GM12878 (cell line): ENCODE measurements around the gene MAML3.

Experiments used
- CBX3 ChIP-seq: fragments of 200-600 bp; sonication (generic); IDR thresholded peaks from 2 replicates; pipeline ENCODE4 v1.6.1; 2016; ENCODE audit warnings: low read depth, borderline replicate concordance
- CREB1 ChIP-seq: IDR thresholded peaks from 2 replicates; pipeline ENCODE4 v1.6.1; 2012; ENCODE audit warnings: low read depth, mild to moderate bottlenecking, inconsistent platforms
- FOXK2 ChIP-seq: fragments of 450-650 bp; IDR thresholded peaks from 2 replicates; pipeline ENCODE4 v1.6.1; 2017; ENCODE audit warnings: mild to moderate bottlenecking, moderate library complexity
- GABPA ChIP-seq: IDR thresholded peaks from 2 replicates; pipeline ENCODE4 v1.6.1; 2014; ENCODE audit warnings: antibody characterized with exemption, low read depth, mild to moderate bottlenecking, inconsistent platforms
- MTA3 ChIP-seq: IDR thresholded peaks from 2 replicates; pipeline ENCODE4 v1.6.1; 2012; ENCODE audit warnings: low read length, inconsistent platforms, borderline replicate concordance
- MYC ChIP-seq: IDR thresholded peaks from 2 replicates; pipeline ENCODE4 v1.6.1; 2011; ENCODE audit warnings: mild to moderate bottlenecking, low read length, moderate library complexity, inconsistent platforms; ENCODE audit not compliant: insufficient read depth, insufficient replicate concordance, insufficient read length, severe bottlenecking
- POLR2AphosphoS2 ChIP-seq: IDR thresholded peaks from 2 replicates; pipeline ENCODE4 v1.6.1; 2011; ENCODE audit warnings: low read depth, mild to moderate bottlenecking, low read length, improper control_type of control experiment, moderate library complexity
- SIN3A ChIP-seq: IDR thresholded peaks from 2 replicates; pipeline ENCODE4 v1.6.1; 2012; ENCODE audit warnings: low read depth, low read length, improper control_type of control experiment
- YY1 ChIP-seq: IDR thresholded peaks from 2 replicates; pipeline ENCODE4 v1.6.1; 2011; ENCODE audit warnings: low read depth, mild to moderate bottlenecking, low read length
- TF ChIP-seq, protein P1 (sequence below), 3 experiments: IDR thresholded peaks in 2 of 3; conservative IDR thresholded peaks in 1 of 3; 2 replicates each; pipeline ENCODE4 v1.5.1; 2011; ENCODE audit warnings: low read depth in 3 of 3, low read length in 3 of 3, mild to moderate bottlenecking in 3 of 3, control low read depth in 2 of 3, moderate library complexity in 2 of 3, inconsistent platforms in 1 of 3, mixed read lengths in 1 of 3; ENCODE audit not compliant: control insufficient read depth in 2 of 3, insufficient read depth in 1 of 3; ENCODE audit errors: extremely low read depth in 1 of 3
- TF ChIP-seq, protein P2 (sequence below): IDR thresholded peaks from 2 replicates; pipeline ENCODE4 v1.6.1; 2012; ENCODE audit warnings: low read depth, low read length, improper control_type of control experiment

DNA sequence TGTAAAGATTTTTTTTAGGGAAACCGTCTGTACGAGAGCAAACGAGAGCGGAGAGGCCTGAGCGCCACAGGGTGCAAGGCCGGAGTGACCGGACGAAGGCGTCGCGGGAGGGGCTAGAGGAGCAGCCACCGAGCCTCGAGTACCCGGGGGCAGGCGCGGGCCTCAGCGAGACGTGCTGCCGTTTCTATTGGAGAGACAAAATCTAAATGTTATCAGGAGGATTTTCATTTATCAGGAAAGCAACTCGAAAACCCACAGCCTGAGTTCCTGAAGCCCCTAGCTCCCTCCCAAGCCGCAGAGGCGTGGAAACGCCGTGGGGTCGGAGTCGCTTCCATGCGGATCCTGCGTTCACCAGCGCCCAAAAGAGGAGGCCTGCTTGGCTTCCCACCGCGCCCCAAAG is 294.1 kb downstream of the MAML3 start:
- TF ChIP-seq MTA3 (no peak), MYC (no peak), CBX3 (no peak), YY1 (no peak), POLR2AphosphoS2 (no peak), FOXK2 (no peak), GABPA (no peak), CREB1 (no peak), SIN3A (no peak)
- TF ChIP-seq, protein P1, sequence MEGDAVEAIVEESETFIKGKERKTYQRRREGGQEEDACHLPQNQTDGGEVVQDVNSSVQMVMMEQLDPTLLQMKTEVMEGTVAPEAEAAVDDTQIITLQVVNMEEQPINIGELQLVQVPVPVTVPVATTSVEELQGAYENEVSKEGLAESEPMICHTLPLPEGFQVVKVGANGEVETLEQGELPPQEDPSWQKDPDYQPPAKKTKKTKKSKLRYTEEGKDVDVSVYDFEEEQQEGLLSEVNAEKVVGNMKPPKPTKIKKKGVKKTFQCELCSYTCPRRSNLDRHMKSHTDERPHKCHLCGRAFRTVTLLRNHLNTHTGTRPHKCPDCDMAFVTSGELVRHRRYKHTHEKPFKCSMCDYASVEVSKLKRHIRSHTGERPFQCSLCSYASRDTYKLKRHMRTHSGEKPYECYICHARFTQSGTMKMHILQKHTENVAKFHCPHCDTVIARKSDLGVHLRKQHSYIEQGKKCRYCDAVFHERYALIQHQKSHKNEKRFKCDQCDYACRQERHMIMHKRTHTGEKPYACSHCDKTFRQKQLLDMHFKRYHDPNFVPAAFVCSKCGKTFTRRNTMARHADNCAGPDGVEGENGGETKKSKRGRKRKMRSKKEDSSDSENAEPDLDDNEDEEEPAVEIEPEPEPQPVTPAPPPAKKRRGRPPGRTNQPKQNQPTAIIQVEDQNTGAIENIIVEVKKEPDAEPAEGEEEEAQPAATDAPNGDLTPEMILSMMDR (IDR thresholded peaks at IDR 0.05 in 2 of 3, conservative IDR thresholded peaks at IDR 0.05 in 1 of 3; ENCODE audit: control insufficient read depth in 2 of 3, extremely low read depth in 1 of 3, insufficient read depth in 1 of 3, low read depth in 3 of 3, low read length in 3 of 3) = no peak
- TF ChIP-seq, protein P2, sequence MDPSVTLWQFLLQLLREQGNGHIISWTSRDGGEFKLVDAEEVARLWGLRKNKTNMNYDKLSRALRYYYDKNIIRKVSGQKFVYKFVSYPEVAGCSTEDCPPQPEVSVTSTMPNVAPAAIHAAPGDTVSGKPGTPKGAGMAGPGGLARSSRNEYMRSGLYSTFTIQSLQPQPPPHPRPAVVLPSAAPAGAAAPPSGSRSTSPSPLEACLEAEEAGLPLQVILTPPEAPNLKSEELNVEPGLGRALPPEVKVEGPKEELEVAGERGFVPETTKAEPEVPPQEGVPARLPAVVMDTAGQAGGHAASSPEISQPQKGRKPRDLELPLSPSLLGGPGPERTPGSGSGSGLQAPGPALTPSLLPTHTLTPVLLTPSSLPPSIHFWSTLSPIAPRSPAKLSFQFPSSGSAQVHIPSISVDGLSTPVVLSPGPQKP = no peak
